Smooth muscle cell (in vitro differentiated cells): ENCODE results near the gene TXK. TPM values are rescaled to one million over a fixed set of nuclear protein-coding genes. Genes with fewer than 3 reads are reported as not detected.

ENCODE experiments used
- DNase-seq: peaks from one replicate; lab custom pipeline; 2025; ENCODE audit not compliant: unreplicated experiment; lab: John Stamatoyannopoulos, UW
- H2AFZ ChIP-seq: fragments of 200-600 bp; sonication (generic); 2 replicates; pipeline ENCODE4 v1.6.0; 2016; ENCODE audit warnings: antibody characterized with exemption, low read depth, mild to moderate bottlenecking
- H3F3A ChIP-seq: fragments of 200-600 bp; sonication (generic); 2 replicates; pipeline ENCODE4 v1.6.0; 2017; ENCODE audit warnings: antibody characterized with exemption, low read depth
- H3K27ac ChIP-seq: fragments of 200-600 bp; sonication (generic); 2 replicates; pipeline ENCODE4 v1.5.1; 2016; ENCODE audit warnings: low read depth, mild to moderate bottlenecking
- H3K27me3 ChIP-seq: fragments of 200-600 bp; sonication (generic); 2 replicates; pipeline ENCODE4 v1.6.1; 2016; ENCODE audit warnings: low read depth, mild to moderate bottlenecking
- H3K36me3 ChIP-seq: fragments of 200-600 bp; sonication (generic); 2 replicates; pipeline ENCODE4 v1.5.1; 2016; ENCODE audit warnings: low read depth
- H3K4me1 ChIP-seq: fragments of 200-600 bp; sonication (generic); 2 replicates; pipeline ENCODE4 v1.5.1; 2016; ENCODE audit warnings: low read depth
- H3K4me2 ChIP-seq: fragments of 200-600 bp; sonication (generic); 2 replicates; pipeline ENCODE4 v1.6.0; 2016; ENCODE audit warnings: mild to moderate bottlenecking
- H3K4me3 ChIP-seq: fragments of 200-600 bp; sonication (generic); 2 replicates; pipeline ENCODE4 v1.5.1; 2016; ENCODE audit warnings: mild to moderate bottlenecking
- H3K79me2 ChIP-seq: fragments of 200-600 bp; sonication (generic); 2 replicates; pipeline ENCODE4 v1.6.0; 2016; ENCODE audit warnings: low read depth, mild to moderate bottlenecking
- H3K9ac ChIP-seq: fragments of 200-600 bp; sonication (generic); 2 replicates; pipeline ENCODE4 v1.6.0; 2016; ENCODE audit warnings: low read depth
- H3K9me3 ChIP-seq: fragments of 200-600 bp; sonication (generic); replicated peaks from 2 replicates; pipeline ENCODE4 v1.5.1; 2016; ENCODE audit warnings: low read depth
- H4K20me1 ChIP-seq: fragments of 200-600 bp; sonication (generic); 2 replicates; pipeline ENCODE4 v1.6.0; 2016; ENCODE audit warnings: low read depth
- whole genome bisulfite sequencing: methylation state at CpG from one replicate; pipeline ENCODE4 v1.1.7; 2016; ENCODE audit warnings: low lambda C conversion rate; 5-methylcytosine and 5-hydroxymethylcytosine counted together
- polyA plus RNA-seq: library from polyadenylated mRNA; unstranded; fragments of >200 nt; fragmentation: Nextera tagmentation; extraction: Ambion mirVana; gene quantifications from 2 replicates; pipeline ENCODE4 v1.2.1, GENCODE V29; 2016
- total RNA-seq: library from RNA; depleted of rRNA; stranded (reverse); fragments of >200 nt; gene quantifications from 2 replicates; pipeline ENCODE4 v1.2.3, GENCODE V29; 2014
- TF ChIP-seq, protein P1 (sequence below): fragments of 200-600 bp; sonication (generic); IDR thresholded peaks from 2 replicates; pipeline ENCODE4 v1.5.1; 2017; ENCODE audit warnings: borderline replicate concordance, mild to moderate bottlenecking, antibody characterized with exemption; ENCODE audit not compliant: insufficient read depth, poor library complexity, severe bottlenecking

TXK gene
- total and polyA plus RNA-seq, 2 experiments from 2014 or later = 0.09 TPM; not detected in 1

GRCh38 chr4:48110452-48110978, 23.5 kb downstream of the TXK start:
- Histone ChIP-seq H3K4me1 (no peaks in the 10 kb centered on the region), H3K27ac (no peak overlapping the region), H3K27me3 (no peaks in the 10 kb centered on the region), H3K9me3 (no peaks in the 10 kb centered on the region), H3K36me3 (no peaks in the 10 kb centered on the region), H4K20me1 (no peaks in the 10 kb centered on the region), H3K4me2 (no peak overlapping the region), H2AFZ (no peak overlapping the region), H3K9ac (no peak overlapping the region), H3F3A (no peaks in the 10 kb centered on the region), H3K79me2 (no peaks in the 10 kb centered on the region), H3K4me3 (no peak overlapping the region)
- no peak for DNase-seq
- WGBS = 79% methylated on average over 1 of the region's 1 CpG
- TF ChIP-seq, protein P1, sequence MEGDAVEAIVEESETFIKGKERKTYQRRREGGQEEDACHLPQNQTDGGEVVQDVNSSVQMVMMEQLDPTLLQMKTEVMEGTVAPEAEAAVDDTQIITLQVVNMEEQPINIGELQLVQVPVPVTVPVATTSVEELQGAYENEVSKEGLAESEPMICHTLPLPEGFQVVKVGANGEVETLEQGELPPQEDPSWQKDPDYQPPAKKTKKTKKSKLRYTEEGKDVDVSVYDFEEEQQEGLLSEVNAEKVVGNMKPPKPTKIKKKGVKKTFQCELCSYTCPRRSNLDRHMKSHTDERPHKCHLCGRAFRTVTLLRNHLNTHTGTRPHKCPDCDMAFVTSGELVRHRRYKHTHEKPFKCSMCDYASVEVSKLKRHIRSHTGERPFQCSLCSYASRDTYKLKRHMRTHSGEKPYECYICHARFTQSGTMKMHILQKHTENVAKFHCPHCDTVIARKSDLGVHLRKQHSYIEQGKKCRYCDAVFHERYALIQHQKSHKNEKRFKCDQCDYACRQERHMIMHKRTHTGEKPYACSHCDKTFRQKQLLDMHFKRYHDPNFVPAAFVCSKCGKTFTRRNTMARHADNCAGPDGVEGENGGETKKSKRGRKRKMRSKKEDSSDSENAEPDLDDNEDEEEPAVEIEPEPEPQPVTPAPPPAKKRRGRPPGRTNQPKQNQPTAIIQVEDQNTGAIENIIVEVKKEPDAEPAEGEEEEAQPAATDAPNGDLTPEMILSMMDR = no peak

GRCh38 chr4:48109413-48110263, 24.4 kb downstream of the TXK start:
- no peak overlapping the region for H3K4me2 ChIP-seq
- TF ChIP-seq, protein P1 = peak; percentile 50
- DNase-seq = no peak
- no peaks in the 10 kb centered on the region for H4K20me1 ChIP-seq
- H3K79me2 ChIP-seq = no peaks in the 10 kb centered on the region
- H3K9ac ChIP-seq = no peak overlapping the region
- WGBS = 70% methylated on average over 5 of the region's 5 CpGs
- H3K27ac ChIP-seq = no peak overlapping the region
- H3K9me3 ChIP-seq = no peaks in the 10 kb centered on the region
- no peaks in the 10 kb centered on the region for H3K27me3 ChIP-seq
- H2AFZ ChIP-seq = no peak overlapping the region
- H3K4me1 ChIP-seq = no peaks in the 10 kb centered on the region
- H3K36me3 ChIP-seq = no peaks in the 10 kb centered on the region
- no peaks in the 10 kb centered on the region for H3F3A ChIP-seq
- no peak overlapping the region for H3K4me3 ChIP-seq

DNA sequence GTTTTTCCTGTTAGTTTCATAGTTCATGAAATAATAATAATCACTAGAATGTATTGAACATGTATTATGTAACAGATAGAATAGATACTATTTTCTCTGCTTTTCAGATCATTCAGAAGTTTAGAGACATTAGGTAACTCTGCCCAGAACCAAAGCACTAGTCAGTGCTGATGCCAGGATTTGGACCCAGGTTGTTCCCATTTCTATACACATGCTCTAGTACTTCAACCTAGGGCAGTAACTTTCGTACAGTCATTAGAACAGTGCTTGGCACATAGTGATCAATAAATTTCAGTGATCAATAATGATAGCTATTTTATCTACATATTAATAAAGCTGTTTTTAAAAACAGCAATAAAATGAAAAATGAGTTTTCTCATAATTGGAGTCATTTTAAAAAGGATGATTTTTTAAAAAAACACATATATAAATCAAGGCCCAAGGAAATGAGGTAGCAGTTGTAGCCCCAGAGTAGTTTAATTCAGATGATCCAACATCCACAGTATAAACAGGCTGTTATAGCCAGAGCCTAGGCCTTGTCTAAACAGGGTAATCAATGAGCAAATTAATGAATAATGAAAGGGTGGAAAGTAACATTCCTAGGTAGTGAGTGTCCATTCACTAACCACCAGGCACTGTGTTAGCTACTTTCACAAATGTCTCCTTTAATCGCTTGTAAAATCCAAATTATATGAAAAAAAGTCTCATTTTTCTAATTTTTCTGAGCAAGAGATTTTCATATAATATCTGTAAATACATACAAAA, 25.6 kb downstream of the TXK start:
- 96% methylated on average over 2 of the region's 2 CpGs for WGBS
- Histone ChIP-seq H3K27me3 (no peaks in the 10 kb centered on the region), H3F3A (no peaks in the 10 kb centered on the region), H3K9ac (no peak overlapping the region), H3K9me3 (no peaks in the 10 kb centered on the region), H3K4me1 (no peaks in the 10 kb centered on the region), H3K36me3 (no peaks in the 10 kb centered on the region), H3K79me2 (no peaks in the 10 kb centered on the region), H3K4me2 (no peak overlapping the region), H3K4me3 (no peak overlapping the region), H3K27ac (no peak overlapping the region), H4K20me1 (no peaks in the 10 kb centered on the region), H2AFZ (no peak overlapping the region)
- DNase-seq = no peak
- TF ChIP-seq, protein P1 = no peak
